HG02970 (cell line): ENCODE results near the gene KCNC4.

ENCODE experiments used
- ATAC-seq: cut with Tn5 transposase; IDR thresholded peaks from one replicate; pipeline ENCODE4 v1.9.1; 2021; ENCODE audit warnings: mild to moderate bottlenecking, moderate library complexity, moderate number of reproducible peaks; ENCODE audit not compliant: unreplicated experiment, low FRiP score

Gene KCNC4

DNA sequence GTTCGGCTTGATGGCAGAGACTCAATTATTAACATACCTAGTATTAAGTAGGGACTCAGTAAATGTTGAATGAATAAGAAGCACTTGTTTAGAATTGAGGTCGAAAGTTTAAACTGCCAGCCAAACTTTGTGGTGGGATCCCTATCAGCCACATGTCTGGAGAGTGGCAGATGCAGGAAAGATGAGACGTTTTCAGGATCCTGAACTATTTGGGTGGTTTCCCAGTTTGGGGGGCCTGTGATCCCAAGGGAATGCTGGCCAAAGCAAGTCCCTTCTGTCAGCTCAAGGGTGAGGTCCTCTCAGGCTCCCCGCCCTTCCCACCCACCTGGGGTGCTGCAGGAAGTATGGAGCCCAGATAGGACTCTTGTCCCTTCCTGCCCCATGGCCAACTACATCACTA, 38.6 kb downstream of the KCNC4 start:
- no peak for ATAC-seq

- ATAC-seq, result no peak
These were observed 39.1 kb downstream of the KCNC4 start for GRCh38 chr1:110249256-110249655.

DNA sequence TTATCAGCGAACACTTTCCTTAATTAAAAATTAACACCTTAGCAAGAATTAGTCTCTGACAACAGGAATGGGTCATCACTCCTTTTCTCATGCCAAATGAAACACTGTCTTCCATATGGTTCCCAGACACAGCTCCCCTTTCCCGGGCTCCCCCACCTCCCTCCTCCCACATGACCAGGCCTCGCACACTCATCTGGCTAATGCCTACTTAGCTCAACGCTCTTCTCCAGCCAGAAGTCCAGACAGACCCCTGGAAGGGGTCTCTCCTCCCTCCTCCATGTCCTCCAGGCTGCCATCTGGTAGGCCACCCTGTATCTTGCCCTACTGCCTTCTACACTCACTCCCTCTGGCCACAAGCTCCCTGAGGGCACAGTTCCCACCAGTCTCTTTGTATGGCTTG, 39.9 kb downstream of the KCNC4 start:
- no peak for ATAC-seq

GRCh38 chr1:110250749-110251148, 40.6 kb downstream of the KCNC4 start:
- no peak for ATAC-seq

DNA sequence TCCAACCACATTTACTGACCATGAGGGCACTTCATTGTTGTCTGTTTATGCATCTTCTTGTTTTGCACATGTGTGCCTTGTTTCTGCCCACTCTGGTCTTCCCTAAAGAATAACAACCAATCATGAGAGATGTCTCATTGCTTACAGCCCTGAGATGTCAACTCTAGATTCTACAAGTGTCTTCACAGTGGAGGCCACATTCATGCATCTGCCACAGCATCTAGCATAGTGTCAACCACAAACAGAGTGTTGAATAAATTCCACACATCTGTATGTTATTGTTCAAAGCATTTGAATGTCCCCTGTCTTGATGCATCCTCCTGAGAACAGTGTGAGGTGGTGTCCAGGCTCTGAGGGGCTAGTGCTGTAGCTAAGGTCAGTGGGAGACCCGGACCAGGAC, 43.1 kb downstream of the KCNC4 start:
- ATAC-seq, result no peak

DNA sequence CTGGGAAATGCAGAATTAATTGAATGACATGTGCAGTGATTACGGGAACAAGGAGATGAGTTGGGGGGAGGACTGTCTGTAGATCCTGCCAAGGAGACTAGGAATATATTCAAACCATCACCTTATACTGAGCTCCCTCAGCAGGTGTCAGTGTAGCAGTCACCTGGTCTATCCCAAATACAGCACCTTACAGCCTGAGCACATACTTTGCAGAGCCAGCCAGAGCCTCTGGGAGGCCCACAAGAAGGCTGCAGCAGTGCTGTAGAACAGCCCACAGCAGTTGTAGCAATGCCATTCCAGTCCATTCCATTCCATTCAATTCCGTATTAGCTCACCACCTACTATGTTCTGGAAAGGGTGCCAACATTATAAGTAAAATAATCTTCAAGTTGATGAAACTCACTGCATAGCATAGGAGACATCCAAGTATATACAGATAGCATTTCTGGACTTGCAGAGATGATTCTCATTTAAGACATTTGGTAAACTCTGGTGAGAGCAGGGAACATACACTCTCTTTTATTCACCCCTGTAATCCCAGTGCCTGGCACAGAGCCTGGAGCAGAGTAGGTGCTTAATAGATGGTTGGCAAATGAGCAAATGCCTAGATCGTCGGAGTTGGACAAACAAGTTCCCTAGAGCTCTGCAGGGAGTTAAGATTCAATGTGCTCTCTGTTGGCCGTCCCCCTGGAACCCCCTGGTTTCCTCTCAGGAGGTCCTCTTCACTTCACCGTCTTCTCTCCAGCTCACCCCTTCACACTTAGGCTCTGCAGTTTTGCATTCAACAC, 44.7 kb downstream of the KCNC4 start:
- ATAC-seq, result no peak

DNA sequence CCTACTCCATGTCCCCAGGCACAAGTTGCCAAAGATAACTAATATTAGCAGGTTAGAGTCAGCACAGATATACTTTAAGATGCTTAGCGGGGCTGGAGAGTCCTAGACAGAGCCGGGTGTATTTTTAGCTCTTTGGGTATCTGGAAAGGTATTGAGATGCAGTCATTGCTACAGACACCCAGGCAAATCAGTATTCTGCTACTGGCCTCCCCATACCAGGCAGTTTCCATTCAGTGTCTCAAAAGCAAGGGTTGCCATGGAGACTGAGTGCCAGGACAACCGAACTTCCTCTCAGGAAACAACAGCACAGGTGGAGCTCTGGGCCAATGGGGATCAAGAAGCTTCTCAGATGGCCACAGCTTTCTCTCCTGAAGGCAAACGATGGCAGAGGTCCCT, 45.3 kb downstream of the KCNC4 start:
- no peak for ATAC-seq

GRCh38 chr1:110258734-110259133, 48.6 kb downstream of the KCNC4 start:
- no peak for ATAC-seq

GRCh38 chr1:110259770-110260169, 49.7 kb downstream of the KCNC4 start:
- ATAC-seq, result no peak
